Aortic smooth muscle cell (primary cell): Measurements from ENCODE around the gene ISOC2. TPM values are rescaled to one million over a fixed set of nuclear protein-coding genes. Genes with fewer than 3 reads are reported as not detected.

Experiments
- total RNA-seq: library from RNA; depleted of rRNA; stranded (reverse); fragments of >200 nt; gene quantifications from 2 replicates; pipeline ENCODE4 v1.2.3, GENCODE V29; 2014

Gene ISOC2, protein sequence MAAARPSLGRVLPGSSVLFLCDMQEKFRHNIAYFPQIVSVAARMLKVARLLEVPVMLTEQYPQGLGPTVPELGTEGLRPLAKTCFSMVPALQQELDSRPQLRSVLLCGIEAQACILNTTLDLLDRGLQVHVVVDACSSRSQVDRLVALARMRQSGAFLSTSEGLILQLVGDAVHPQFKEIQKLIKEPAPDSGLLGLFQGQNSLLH
- 49.1 and 52.8 TPM in 2 replicates for total RNA-seq

GRCh38 chr19:55461259-55461973 lies at the start of gene ISOC2:
TSS of gene ISOC2 (minus strand) at chr19:55461642. CDS start at chr19:55456486, 5,156 bp downstream.

DNA sequence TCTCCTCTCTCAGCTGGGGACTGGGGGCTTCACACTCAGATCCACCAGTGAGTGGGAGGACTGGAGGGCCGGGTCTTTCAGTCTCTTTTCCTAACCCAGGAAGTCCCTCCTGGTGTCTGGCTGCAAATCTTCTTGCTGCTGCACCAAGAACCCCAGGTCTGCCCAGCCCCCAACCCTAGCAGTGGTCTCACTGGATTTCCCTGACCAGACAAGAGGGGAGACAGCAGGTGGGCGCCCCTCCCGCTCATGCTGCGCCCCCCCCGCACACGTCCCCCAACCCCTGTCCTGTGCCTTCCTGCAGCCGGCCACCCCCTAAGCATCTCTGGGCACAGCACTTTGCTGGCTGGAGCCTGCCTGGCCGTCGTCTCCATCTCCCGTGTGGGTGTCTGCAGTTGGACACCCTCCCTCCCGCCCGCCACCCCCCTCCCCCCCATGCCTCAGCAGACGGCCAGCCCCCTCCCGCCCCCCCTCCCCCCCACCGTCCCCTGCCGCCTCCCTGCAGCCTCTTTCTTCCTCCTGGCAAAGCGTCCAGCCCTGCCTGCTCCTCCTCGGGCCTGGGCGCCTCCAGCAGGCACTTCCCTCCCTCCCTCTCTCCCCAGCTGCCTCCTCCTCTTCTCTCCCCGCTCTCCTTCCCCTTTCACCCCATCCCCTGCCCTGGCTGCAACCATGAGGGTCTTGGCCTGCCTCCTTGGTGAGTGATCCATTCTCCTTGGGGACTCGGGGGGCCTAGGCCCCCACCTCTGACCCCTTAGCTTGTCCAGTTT lies 26.7 kb upstream of the ISOC2 start, which contains the start of gene SSC5D:
SSC5D (plus strand) TSS at position 513 of the 764 bp plus-strand sequence; CDS start at position 667, 154 bp downstream.

DNA sequence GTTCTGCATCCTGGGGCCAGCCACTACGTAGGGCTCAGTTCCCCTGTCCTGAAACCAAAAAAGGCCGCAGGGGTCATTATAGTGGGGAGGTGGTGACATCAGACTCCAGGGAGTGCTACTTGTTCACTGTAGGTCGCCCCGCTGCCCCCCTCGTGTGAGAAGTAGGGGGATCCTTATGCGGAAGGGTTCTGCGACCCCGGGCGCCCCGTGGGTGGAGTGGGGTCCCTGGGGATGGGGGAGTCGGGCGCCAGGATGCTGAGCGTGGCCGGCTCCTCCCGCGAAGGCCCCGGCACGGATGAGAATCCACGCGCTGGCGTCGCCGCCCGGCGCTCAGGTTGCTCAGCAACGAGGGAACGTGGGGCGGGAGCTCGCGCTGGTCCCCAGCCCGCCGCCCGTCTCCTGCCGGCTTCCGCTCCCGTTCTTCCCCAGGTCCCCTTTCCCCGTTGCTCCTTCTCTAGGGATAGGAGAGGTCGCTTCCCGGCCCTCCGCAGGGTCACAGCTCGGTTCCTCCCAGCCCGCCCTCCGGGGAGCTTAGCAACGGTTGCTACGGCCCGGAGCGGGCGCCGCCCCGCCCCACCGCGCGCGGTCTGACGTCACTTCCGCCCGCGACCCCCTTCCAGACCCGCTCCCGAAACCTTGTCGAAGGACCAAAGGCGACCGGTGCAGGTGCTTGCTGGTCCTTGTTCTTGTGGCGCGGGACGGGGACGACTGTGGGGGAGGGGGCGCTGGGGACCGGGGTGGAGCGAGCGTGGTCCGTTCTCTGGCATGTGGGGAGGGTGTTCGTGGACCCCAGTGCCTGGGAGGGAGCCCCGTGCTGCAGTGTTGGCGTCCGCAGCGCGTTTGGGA lies 23.4 kb upstream of the ISOC2 start, which contains the start of gene NAT14:
NAT14 (plus strand) TSS at position 596 of the 846 bp plus-strand sequence. CDS start 521 bp downstream, outside the sequence.

DNA sequence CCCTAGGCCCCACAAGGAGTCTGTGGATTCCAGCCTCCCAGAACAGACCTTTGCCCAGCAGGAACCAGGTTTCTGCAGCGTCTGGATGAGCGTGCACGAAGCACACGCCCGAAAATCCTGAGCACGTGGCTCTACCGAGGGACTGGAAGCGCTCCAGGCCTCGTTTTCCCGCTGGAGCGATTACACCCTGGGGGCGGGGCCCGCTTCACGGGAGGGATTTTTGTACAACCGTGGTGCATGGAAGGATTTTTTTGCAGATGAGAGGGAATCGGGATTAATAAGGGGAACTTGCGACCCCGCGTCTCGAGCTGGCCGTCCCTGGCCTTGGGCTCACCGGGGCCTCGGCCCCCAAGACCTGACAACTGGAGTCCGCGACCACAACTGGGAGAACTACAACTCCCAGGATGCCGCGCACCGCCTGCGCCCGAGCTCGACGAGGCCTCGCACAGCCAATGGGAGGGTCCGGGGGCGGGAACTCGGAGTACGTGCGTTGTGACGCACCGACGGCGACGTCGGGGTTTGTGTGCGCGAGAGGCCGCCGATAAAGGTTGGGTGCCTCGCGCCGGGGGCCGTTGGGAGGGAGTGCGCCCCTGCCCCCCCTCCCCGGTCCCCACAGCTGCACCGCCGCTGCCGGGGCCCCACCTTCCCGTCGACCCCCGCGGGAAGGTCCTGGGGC lies 14.8 kb upstream of the ISOC2 start, which contains the start of gene ZNF628:
ZNF628 (plus strand) TSS at position 518 of the 676 bp plus-strand sequence. CDS start 3,294 bp downstream, outside the sequence.

GRCh38 chr19:55464662-55465054 lies 3.2 kb upstream of the ISOC2 start, which contains the start of gene C19orf85:
TSS of gene C19orf85 (minus strand) at chr19:55464751. CDS start at chr19:55464554, 197 bp downstream.

DNA sequence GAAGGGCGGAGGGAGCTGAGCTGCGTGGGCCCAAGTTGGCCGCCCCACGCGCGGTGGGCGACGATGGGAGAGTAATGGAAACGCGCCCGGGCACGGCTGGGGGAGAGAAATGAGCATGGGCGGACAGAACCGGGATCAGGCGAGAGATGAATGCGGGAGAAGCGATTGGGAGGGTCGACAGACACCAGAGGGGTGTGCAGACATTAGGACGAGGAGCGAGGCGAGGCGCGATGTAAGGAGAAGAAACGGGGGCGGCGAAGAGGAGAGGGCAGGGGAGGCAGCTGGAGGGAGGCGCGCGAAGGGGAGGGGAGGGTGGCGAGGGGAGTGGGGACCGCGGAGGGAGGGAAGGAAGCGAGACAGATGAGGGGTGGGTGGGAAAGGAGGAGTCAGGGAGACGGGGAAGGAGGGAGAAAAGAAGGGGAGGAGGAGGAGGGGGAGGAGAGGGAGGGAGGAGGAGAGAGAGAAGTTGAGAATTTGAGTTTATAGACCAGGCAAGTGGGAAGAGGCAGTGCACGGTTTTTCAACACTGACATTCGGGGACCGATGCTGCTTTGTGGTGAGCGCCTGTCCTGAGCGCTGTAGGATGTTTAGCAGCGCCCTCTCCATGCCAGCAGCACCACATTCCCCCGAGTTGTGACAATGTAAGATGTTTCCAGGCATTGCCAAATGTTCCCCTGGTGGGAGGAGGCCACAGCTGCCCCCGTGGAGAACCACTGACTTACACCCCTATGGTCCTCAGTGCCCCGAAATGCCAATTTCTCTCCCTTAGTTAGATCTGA lies 18.2 kb downstream of the ISOC2 start, which contains the start of gene SHISA7:
SHISA7 (minus strand) TSS at position 256 of the 779 bp plus-strand sequence. CDS start 437 bp downstream, outside the sequence.

GRCh38 chr19:55407550-55407799 lies 54.0 kb downstream of the ISOC2 start, which contains the start of gene UBE2S:
TSS of gene UBE2S (minus strand) at chr19:55407788. CDS start at chr19:55407589, 199 bp downstream.

Other genes starting within 250 kb of the ISOC2 start
- 0.81 and 1.5 TPM in 2 replicates for gene TMEM86B, start 232.9 kb downstream of the ISOC2 start, total RNA-seq
- 27.7 and 30.8 TPM in 2 replicates for gene PPP6R1, start 202.6 kb downstream of the ISOC2 start, total RNA-seq
- gene HSPBP1, start 181.5 kb downstream of the ISOC2 start, total RNA-seq: 17.0 and 21.7 TPM in 2 replicates
- gene BRSK1, start 177.6 kb downstream of the ISOC2 start, total RNA-seq: 6.7 and 7.6 TPM in 2 replicates
- not detected in 2 replicates for gene TMEM150B, start 136.3 kb downstream of the ISOC2 start, total RNA-seq
- gene KMT5C, start 121.8 kb downstream of the ISOC2 start, total RNA-seq: 4.8 and 6.7 TPM in 2 replicates
- not detected in 2 replicates for gene COX6B2, start 106.9 kb downstream of the ISOC2 start, total RNA-seq
- gene GARIN5B, start 98.4 kb downstream of the ISOC2 start, total RNA-seq: not detected in 2 replicates
- gene IL11, start 91.2 kb downstream of the ISOC2 start, total RNA-seq: 1.1 and 14.9 TPM in 2 replicates
- not detected in 2 replicates for gene TMEM190, start 84.8 kb downstream of the ISOC2 start, total RNA-seq
- 0.12 and 0.26 TPM in 2 replicates for gene TMEM238, start 77.3 kb downstream of the ISOC2 start, total RNA-seq
- gene RPL28, start 75.7 kb downstream of the ISOC2 start, total RNA-seq: 153 and 182 TPM in 2 replicates
- gene UBE2S, start 53.9 kb downstream of the ISOC2 start, total RNA-seq: 73.4 and 105 TPM in 2 replicates
- not detected in 2 replicates for gene SHISA7, start 18.3 kb downstream of the ISOC2 start, total RNA-seq
- gene C19orf85, start 3.1 kb upstream of the ISOC2 start, total RNA-seq: not detected in 2 replicates
- gene ZNF628, start 15.0 kb upstream of the ISOC2 start, total RNA-seq: 0.66 and 0.87 TPM in 2 replicates
- 13.7 and 14.4 TPM in 2 replicates for gene NAT14, start 23.5 kb upstream of the ISOC2 start, total RNA-seq
- 12.8 and 30.4 TPM in 2 replicates for gene SSC5D, start 26.8 kb upstream of the ISOC2 start, total RNA-seq
- not detected in 2 replicates for gene SBK2, start 75.5 kb upstream of the ISOC2 start, total RNA-seq
- 0.19 TPM in 1 of 2 replicates, not detected in the other for gene SBK3, start 83.9 kb upstream of the ISOC2 start, total RNA-seq
- gene ZNF579, start 119.2 kb upstream of the ISOC2 start, total RNA-seq: 2.1 and 3.0 TPM in 2 replicates
- gene FIZ1, start 137.9 kb upstream of the ISOC2 start, total RNA-seq: 1.9 and 2.1 TPM in 2 replicates
- gene ZNF524, start 138.6 kb upstream of the ISOC2 start, total RNA-seq: 10.1 and 11.9 TPM in 2 replicates
- gene ZNF865, start 144.0 kb upstream of the ISOC2 start, total RNA-seq: 0.66 and 1.3 TPM in 2 replicates
- 3.6 and 3.9 TPM in 2 replicates for gene ZNF784, start 162.9 kb upstream of the ISOC2 start, total RNA-seq
- 5.5 and 5.8 TPM in 2 replicates for gene ZNF580, start 179.4 kb upstream of the ISOC2 start, total RNA-seq
- gene ZNF581, start 182.0 kb upstream of the ISOC2 start, total RNA-seq: 11.4 and 13.4 TPM in 2 replicates
- 8.9 and 9.5 TPM in 2 replicates for gene CCDC106, start 186.6 kb upstream of the ISOC2 start, total RNA-seq
- 87.6 and 108 TPM in 2 replicates for gene U2AF2, start 193.4 kb upstream of the ISOC2 start, total RNA-seq
- gene EPN1, start 213.6 kb upstream of the ISOC2 start, total RNA-seq: 44.5 and 80.6 TPM in 2 replicates